Natural killer cell (primary cell): ENCODE results near the gene HRH4. TPM values are rescaled to one million over a fixed set of nuclear protein-coding genes. Genes with fewer than 3 reads are reported as not detected.

ENCODE experiments used
- ATAC-seq, 3 donors: fragments of 150-1000 bp in 2 of 3; fragments of 200-7000 bp in 1 of 3; cut with Tn5 transposase; 1 replicate in 1 of 3; 2 replicates in 2 of 3; pipeline ENCODE4 v1.10.0; 2021; ENCODE audit warnings: mild to moderate bottlenecking in 2 of 3, moderate library complexity in 2 of 3
- DNase-seq, 2 donors: peaks; one replicate each; pipeline versions ENCODE4 v3.0.0 to v3.0.0-alpha.2; 2013 to 2021; ENCODE audit warnings: mixed read lengths in 1 of 2
- H3K27ac ChIP-seq: one replicate; pipeline ENCODE4 v1.5.1; 2013; ENCODE audit warnings: mild to moderate bottlenecking, low read length
- H3K27me3 ChIP-seq: one replicate; pipeline ENCODE4 v1.6.1; 2013; ENCODE audit warnings: low read length; ENCODE audit not compliant: control insufficient read depth, insufficient read depth
- H3K36me3 ChIP-seq: one replicate; pipeline ENCODE4 v1.6.1; 2013; ENCODE audit warnings: low read length; ENCODE audit not compliant: control insufficient read depth, insufficient read depth
- H3K4me1 ChIP-seq: one replicate; pipeline ENCODE4 v1.6.1; 2013; ENCODE audit warnings: low read length; ENCODE audit not compliant: control insufficient read depth, insufficient read depth
- H3K4me3 ChIP-seq: one replicate; pipeline ENCODE4 v1.5.1; 2013; ENCODE audit warnings: low read length
- H3K9me3 ChIP-seq: one replicate; pipeline ENCODE4 v1.6.1; 2013; ENCODE audit warnings: low read length; ENCODE audit not compliant: control insufficient read depth, insufficient read depth
- H3K27ac Mint-ChIP-seq, 2 donors: one replicate each; pipeline ENCODE4 v1.8.0; 2022; ENCODE audit warnings: mild to moderate bottlenecking in 2 of 2, mixed read lengths in 2 of 2, moderate library complexity in 1 of 2
- H3K27me3 Mint-ChIP-seq, 2 donors: one replicate each; pipeline ENCODE4 v1.8.0; 2022; ENCODE audit warnings: low read depth in 2 of 2, mixed read lengths in 2 of 2
- H3K36me3 Mint-ChIP-seq: one replicate; pipeline ENCODE4 v1.8.0; 2022; ENCODE audit warnings: mixed read lengths
- H3K4me1 Mint-ChIP-seq, 2 donors: one replicate each; pipeline ENCODE4 v1.8.0; 2022; ENCODE audit warnings: mixed read lengths in 2 of 2
- H3K4me3 Mint-ChIP-seq: one replicate; pipeline ENCODE4 v1.8.0; 2022; ENCODE audit warnings: mild to moderate bottlenecking, moderate library complexity, mixed read lengths
- H3K9me3 Mint-ChIP-seq, 2 donors: one replicate each; pipeline ENCODE4 v1.8.0; 2022; ENCODE audit warnings: mixed read lengths in 2 of 2
- CTCF ChIP-seq: fragments of 200-600 bp; IDR thresholded peaks from one replicate; pipeline ENCODE4 v1.8.0; 2022; ENCODE audit warnings: antibody characterized with exemption
- WGBS: methylation state at CpG from one replicate; pipeline ENCODE4 v1.1.7; 2013; ENCODE audit warnings: missing lambda C conversion rate; ENCODE audit not compliant: insufficient coverage; 5-methylcytosine and 5-hydroxymethylcytosine counted together
- intact Hi-C: fragments of 100-400 bp; cut with micrococcal nuclease; formaldehyde crosslinking; loops from one replicate; pipeline ENCODE4 v1.14.2; 2022
- total RNA-seq, 4 donors: library from RNA; stranded (reverse); fragments of 120-200 nt in 1 of 4; gene quantifications; one replicate each; pipeline versions ENCODE4 v1.2.3 to v1.2.4, GENCODE V29; 2013 to 2022

The HRH4 gene
- total RNA-seq, 3 donors from 2014 or later (not counting 1 experiment from before 2014, with no cell fraction given): 0.23 to 13.9 TPM; not detected in 1

- peaks cover 11 to 15% of the 10 kb centered on the region in 2 donors for H3K27me3 Mint-ChIP-seq
- 88% methylated on average over 4 of the region's 5 CpGs for WGBS
- DNase-seq: no peak
- H3K4me3 Mint-ChIP-seq: no peak overlapping the region
- intact Hi-C loops: loop anchor here (10.0 kb wide), 1 partner anchor 118 kb away; no protein-coding TSS in a partner anchor
- no peak for ATAC-seq
- no peak for TF ChIP-seq CTCF
- no peak overlapping the region for H3K4me3 ChIP-seq
- no peaks in the 10 kb centered on the region for H3K27me3 ChIP-seq
- H3K9me3 Mint-ChIP-seq: no peaks in the 10 kb centered on the region
- no peaks in the 10 kb centered on the region for H3K36me3 ChIP-seq
- H3K9me3 ChIP-seq: no peaks in the 10 kb centered on the region
- H3K4me1 Mint-ChIP-seq: no peaks in the 10 kb centered on the region
- H3K4me1 ChIP-seq: no peaks in the 10 kb centered on the region
- no peak overlapping the region for H3K27ac ChIP-seq
- no peak overlapping the region for H3K27ac Mint-ChIP-seq
- H3K36me3 Mint-ChIP-seq: no peaks in the 10 kb centered on the region
Observed at GRCh38 chr18:24482821-24483220, 22.4 kb downstream of the HRH4 start.

- no peak overlapping the region for H3K4me3 Mint-ChIP-seq
- Histone ChIP-seq H3K36me3 (no peaks in the 10 kb centered on the region), H3K4me1 (no peaks in the 10 kb centered on the region), H3K27me3 (no peaks in the 10 kb centered on the region), H3K9me3 (no peaks in the 10 kb centered on the region), H3K27ac (no peak overlapping the region), H3K4me3 (no peak overlapping the region)
- peaks cover 5 to 11% of the 10 kb centered on the region in 2 donors for H3K4me1 Mint-ChIP-seq
- H3K27ac Mint-ChIP-seq: no peak overlapping the region
- peaks cover 11 to 13% of the 10 kb centered on the region in 2 donors for H3K27me3 Mint-ChIP-seq
- ATAC-seq (no peak), DNase-seq (no peak)
- no peaks in the 10 kb centered on the region for H3K36me3 Mint-ChIP-seq
- no peaks in the 10 kb centered on the region for H3K9me3 Mint-ChIP-seq
- 93% methylated on average over 1 of the region's 3 CpGs for WGBS
- intact Hi-C loops: loop anchor here (10.0 kb wide), 1 partner anchor 121 kb away; no protein-coding TSS in a partner anchor
- no peak for TF ChIP-seq CTCF
Observed at GRCh38 chr18:24485681-24486080, 25.2 kb downstream of the HRH4 start.

- no peaks in the 10 kb centered on the region for H3K36me3 ChIP-seq
- H3K36me3 Mint-ChIP-seq: no peaks in the 10 kb centered on the region
- no peaks in the 10 kb centered on the region for H3K27me3 ChIP-seq
- no peak overlapping the region for H3K27ac ChIP-seq
- intact Hi-C loops: loop anchor here (1.0 to 10.0 kb wide), 2 partner anchors 122 to 240 kb away; no protein-coding TSS in a partner anchor
- H3K27ac Mint-ChIP-seq: no peak overlapping the region
- H3K4me1 Mint-ChIP-seq: peaks cover 8 to 14% of the 10 kb centered on the region in 2 donors
- no peak overlapping the region for H3K4me3 Mint-ChIP-seq
- no peak for DNase-seq
- no peak overlapping the region for H3K4me3 ChIP-seq
- TF ChIP-seq CTCF: no peak
- no peaks in the 10 kb centered on the region for H3K9me3 Mint-ChIP-seq
- H3K9me3 ChIP-seq: no peaks in the 10 kb centered on the region
- ATAC-seq: no peak
- peaks cover 2% of the 10 kb centered on the region for H3K4me1 ChIP-seq
- peaks cover 11% of the 10 kb centered on the region in 2 donors for H3K27me3 Mint-ChIP-seq
- 66% methylated on average over 9 of the region's 9 CpGs for WGBS
Observed at GRCh38 chr18:24486684-24487083, 26.2 kb downstream of the HRH4 start.
